Left ventricle myocardium inferior (tissue), 1 donor: Measurements from ENCODE around the gene AAK1. TPM values are rescaled to one million over a fixed set of nuclear protein-coding genes. Genes with fewer than 3 reads are reported as not detected.
"Not testable (repeated sequence)": the region's sequence is repeated elsewhere in the genome, so short reads cannot be mapped to it uniquely, and the experiment has no call there.

Experiments used
- DNase-seq: peaks from one replicate; pipeline ENCODE4 v3.0.0-alpha.2; 2020
- H3K27ac ChIP-seq: fragments of 200-600 bp; replicated peaks from 2 replicates; pipeline ENCODE4 v1.8.0; 2021
- H3K27me3 ChIP-seq: fragments of 200-600 bp; 2 replicates; pipeline ENCODE4 v1.8.0; 2021; ENCODE audit warnings: low read depth
- H3K36me3 ChIP-seq: fragments of 200-600 bp; 2 replicates; pipeline ENCODE4 v1.8.0; 2021
- H3K4me1 ChIP-seq: fragments of 200-600 bp; 2 replicates; pipeline ENCODE4 v1.8.0; 2021
- H3K4me3 ChIP-seq: fragments of 200-600 bp; 2 replicates; pipeline ENCODE4 v1.8.0; 2021; ENCODE audit warnings: mild to moderate bottlenecking, moderate library complexity
- H3K9me3 ChIP-seq: fragments of 200-600 bp; replicated peaks from 2 replicates; pipeline ENCODE4 v1.8.0; 2021
- CTCF ChIP-seq: fragments of 200-600 bp; IDR thresholded peaks from 2 replicates; pipeline ENCODE4 v1.8.0; 2021; ENCODE audit warnings: antibody characterized with exemption, mild to moderate bottlenecking, borderline replicate concordance
- intact Hi-C: fragments of 100-400 bp; cut with micrococcal nuclease; formaldehyde crosslinking; loops from one replicate; pipeline ENCODE4 v1.11.0; 2022
- total RNA-seq: library from RNA; stranded (reverse); fragmentation: NEBNext Ultra II Directional; extraction: Animal tissue kit (Norgen Biotek cat#: 25700); gene quantifications from one replicate; pipeline ENCODE4 v1.2.1, GENCODE V29; 2021
- donor health status: DM: no; HTN: yes; CAD: no; lungs with severe emphysema.

The AAK1 gene
- total RNA-seq, 1 donor from 2014 or later: 133 TPM

- intact Hi-C loops: no loop called here
- Histone ChIP-seq H3K27me3 (no peaks in the 10 kb centered on the region), H3K27ac (peak overlapping the region; percentile 55), H3K36me3 (peaks cover 73% of the 10 kb centered on the region), H3K9me3 (no peaks in the 10 kb centered on the region), H3K4me3 (no peak overlapping the region), H3K4me1 (peaks cover 30% of the 10 kb centered on the region)
- no peak for TF ChIP-seq CTCF
- no peak for DNase-seq
Observed at GRCh38 chr2:69429491-69430183, 213.9 kb downstream of the AAK1 start.

GRCh38 chr2:69428981-69429380 is 214.6 kb downstream of the AAK1 start:
- H3K9me3 ChIP-seq: no peaks in the 10 kb centered on the region
- H3K36me3 ChIP-seq: peaks cover 73% of the 10 kb centered on the region
- DNase-seq: no peak
- intact Hi-C loops: no loop called here
- H3K27ac ChIP-seq: peak overlapping the region; percentile 55
- no peak overlapping the region for H3K4me3 ChIP-seq
- no peak for TF ChIP-seq CTCF
- H3K27me3 ChIP-seq: no peaks in the 10 kb centered on the region
- H3K4me1 ChIP-seq: peaks cover 35% of the 10 kb centered on the region

- H3K4me1 ChIP-seq: peaks cover 42% of the 10 kb centered on the region
- no peaks in the 10 kb centered on the region for H3K27me3 ChIP-seq
- H3K36me3 ChIP-seq: peaks cover 72% of the 10 kb centered on the region
- H3K4me3 ChIP-seq: no peak overlapping the region
- no peak for DNase-seq
- intact Hi-C loops: no loop called here
- no peak for TF ChIP-seq CTCF
- H3K9me3 ChIP-seq: no peaks in the 10 kb centered on the region
- peak overlapping the region; percentile 52 for H3K27ac ChIP-seq
Observed at GRCh38 chr2:69424419-69424818, 219.1 kb downstream of the AAK1 start.

- peaks cover 24% of the 10 kb centered on the region for H3K4me1 ChIP-seq
- no peaks in the 10 kb centered on the region for H3K27me3 ChIP-seq
- H3K36me3 ChIP-seq: peaks cover 72% of the 10 kb centered on the region
- TF ChIP-seq CTCF: no peak
- H3K27ac ChIP-seq: no peak overlapping the region
- no peak overlapping the region for H3K4me3 ChIP-seq
- no peaks in the 10 kb centered on the region for H3K9me3 ChIP-seq
- intact Hi-C loops: no loop called here
- no peak for DNase-seq
Observed at GRCh38 chr2:69422198-69422597, 221.3 kb downstream of the AAK1 start.

- Histone ChIP-seq H3K4me1 (peaks cover 13% of the 10 kb centered on the region), H3K36me3 (peaks cover 79% of the 10 kb centered on the region)
- not testable (repeated sequence) for H3K4me3 ChIP-seq
Observed at GRCh38 chr2:69419111-69419510, 224.4 kb downstream of the AAK1 start.

GRCh38 chr2:69416147-69416546 is 227.4 kb downstream of the AAK1 start:
- H3K4me1 ChIP-seq: no peaks in the 10 kb centered on the region
- TF ChIP-seq CTCF: no peak
- H3K27ac ChIP-seq: no peak overlapping the region
- intact Hi-C loops: no loop called here
- no peaks in the 10 kb centered on the region for H3K9me3 ChIP-seq
- no peak for DNase-seq
- H3K27me3 ChIP-seq: no peaks in the 10 kb centered on the region
- peaks cover 98% of the 10 kb centered on the region for H3K36me3 ChIP-seq
- no peak overlapping the region for H3K4me3 ChIP-seq

More at GRCh38 chr2:69419111-69419510, 224.4 kb downstream of the AAK1 start:
- intact Hi-C loops, H3K27me3 ChIP-seq, DNase-seq, H3K9me3 ChIP-seq, H3K27ac ChIP-seq: not testable (repeated sequence)
